Panc1 (cell line): ENCODE data around the gene STAT5A. TPM values are rescaled to one million over a fixed set of nuclear protein-coding genes. Genes with fewer than 3 reads are reported as not detected.

ENCODE experiments used
- ATAC-seq: fragments of 200-7000 bp; cut with Tn5 transposase; 2 replicates; pipeline ENCODE4 v1.9.1; 2020; ENCODE audit warnings: mild to moderate bottlenecking, moderate library complexity
- BruUV-seq: library from RNA; stranded (reverse); fragments of 400-500 nt; replicated peaks from 2 replicates; lab custom pipeline; 2021; lab: Mats Ljungman, UMichigan
- CTCF ChIA-PET: fragments of 300-600 bp; sonication (Branson Sonifier 250); formaldehyde crosslinking; loops from one replicate; lab custom pipeline; 2022; ENCODE audit warnings: antibody characterized with exemption; lab: Charles Lee
- POLR2A ChIA-PET: fragments of 300-600 bp; sonication (Branson Sonifier 250); formaldehyde crosslinking; loops from one replicate; lab custom pipeline; 2022; ENCODE audit warnings: antibody characterized with exemption; lab: Charles Lee
- DNase-seq: peaks from one replicate; pipeline ENCODE4 v3.0.0-alpha.2; 2010; ENCODE audit warnings: low read depth, low spot score
- H3K27ac ChIP-seq: 2 replicates; pipeline ENCODE4 v1.5.1; 2011; ENCODE audit warnings: mild to moderate bottlenecking, low read length, inconsistent platforms
- H3K27me3 ChIP-seq: fragments of 200-500 bp; sonication (Bioruptor generic); 2 replicates; pipeline ENCODE4 v1.6.0; 2014; ENCODE audit warnings: low read length, inconsistent platforms; ENCODE audit not compliant: control insufficient read depth, insufficient read depth
- H3K36me3 ChIP-seq: fragments of 200-500 bp; sonication (Bioruptor generic); 2 replicates; pipeline ENCODE4 v1.5.1; 2014; ENCODE audit warnings: inconsistent platforms, mild to moderate bottlenecking, low read length, moderate library complexity; ENCODE audit not compliant: control insufficient read depth, insufficient read depth
- H3K4me1 ChIP-seq: 2 replicates; pipeline ENCODE4 v1.5.1; 2011; ENCODE audit warnings: inconsistent platforms, mild to moderate bottlenecking, low read length, moderate library complexity; ENCODE audit not compliant: control insufficient read depth, insufficient read depth
- H3K4me3 ChIP-seq, 2 experiments: 2 replicates each; pipeline ENCODE4 v1.5.1; 2011 to 2012; ENCODE audit warnings: low read depth in 2 of 2, low read length in 2 of 2, mild to moderate bottlenecking in 2 of 2, inconsistent platforms in 1 of 2, moderate library complexity in 1 of 2
- H3K9me3 ChIP-seq: fragments of 200-500 bp; sonication (Bioruptor generic); 2 replicates; pipeline ENCODE4 v1.5.1; 2014; ENCODE audit warnings: low read depth, mild to moderate bottlenecking, inconsistent platforms, low read length, moderate library complexity; ENCODE audit not compliant: control insufficient read depth, insufficient read depth
- POLR2AphosphoS5 ChIP-seq: IDR thresholded peaks from 2 replicates; pipeline ENCODE4 v1.6.1; 2012; ENCODE audit warnings: mild to moderate bottlenecking, low read depth, low read length, moderate library complexity
- SIN3A ChIP-seq: IDR thresholded peaks from 2 replicates; pipeline ENCODE4 v1.6.1; 2012; ENCODE audit warnings: low read depth, mild to moderate bottlenecking, low read length, moderate library complexity, borderline replicate concordance; ENCODE audit not compliant: insufficient read depth
- TCF7L2 ChIP-seq: IDR thresholded peaks from 2 replicates; pipeline ENCODE4 v1.6.1; 2011; ENCODE audit warnings: mild to moderate bottlenecking, low read depth, low read length, inconsistent platforms
- in situ Hi-C: cut with HindIII; loops from 2 replicates; pipeline ENCODE4 v1.10.0; 2016; ENCODE audit warnings: low sequenced_read_pairs, low pct_unique_long_range_greater_than_20kb
- intact Hi-C: fragments of 100-400 bp; cut with micrococcal nuclease; formaldehyde crosslinking; loops from one replicate; pipeline ENCODE4 v1.10.0; 2022; ENCODE audit not compliant: unreplicated experiment
- total RNA-seq: library from RNA; stranded (reverse); gene quantifications from one replicate; pipeline ENCODE4 v1.2.1, GENCODE V29; 2021; ENCODE audit not compliant: unreplicated experiment
- TF ChIP-seq, protein P1 (sequence below): fragments of 450-650 bp; IDR thresholded peaks from 2 replicates; pipeline ENCODE4 v1.5.1; 2017; ENCODE audit warnings: mild to moderate bottlenecking
- TF ChIP-seq, protein P2 (sequence below), 2 experiments: IDR thresholded peaks; 2 replicates each; pipeline ENCODE4 v1.6.1; 2011 to 2012; ENCODE audit warnings: low read depth in 2 of 2, control low read depth in 1 of 2, low read length in 1 of 2, mild to moderate bottlenecking in 1 of 2, moderate library complexity in 1 of 2; ENCODE audit not compliant: insufficient read depth in 1 of 2

The STAT5A gene
- total RNA-seq, 1 experiment from 2014 or later = 26.7 TPM

DNA sequence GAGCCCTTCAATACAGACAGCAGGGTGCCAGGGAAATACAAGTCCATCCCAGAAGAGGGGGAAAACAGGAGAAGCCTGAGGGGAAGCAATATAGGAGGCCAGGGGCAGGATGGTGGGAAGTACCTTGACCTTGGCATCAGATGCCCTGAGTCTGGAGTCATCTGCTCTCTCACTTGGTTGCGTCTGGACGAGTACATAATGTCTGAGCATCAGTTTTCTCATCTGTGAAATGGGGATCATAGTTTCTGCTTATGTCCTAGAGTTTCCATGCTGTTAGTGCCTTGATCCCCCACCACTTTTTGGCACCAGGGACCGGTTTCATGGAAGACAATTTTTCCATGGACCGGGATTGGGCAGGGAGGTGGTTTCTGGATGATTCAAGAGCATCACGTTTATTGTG, 2.3 kb downstream of the STAT5A start:
- in situ Hi-C loops (no loop called here), intact Hi-C loops (no loop called here)
- POLR2A ChIA-PET = no interaction called here
- DNase-seq = no peak
- H3K9me3 ChIP-seq = no peaks in the 10 kb centered on the region
- H3K27me3 ChIP-seq = no peaks in the 10 kb centered on the region
- ATAC-seq = no peak
- peak overlapping the region; percentile 68 for H3K27ac ChIP-seq
- TSS peak; percentile 48 for BruUV-seq
- TF ChIP-seq, protein P1, sequence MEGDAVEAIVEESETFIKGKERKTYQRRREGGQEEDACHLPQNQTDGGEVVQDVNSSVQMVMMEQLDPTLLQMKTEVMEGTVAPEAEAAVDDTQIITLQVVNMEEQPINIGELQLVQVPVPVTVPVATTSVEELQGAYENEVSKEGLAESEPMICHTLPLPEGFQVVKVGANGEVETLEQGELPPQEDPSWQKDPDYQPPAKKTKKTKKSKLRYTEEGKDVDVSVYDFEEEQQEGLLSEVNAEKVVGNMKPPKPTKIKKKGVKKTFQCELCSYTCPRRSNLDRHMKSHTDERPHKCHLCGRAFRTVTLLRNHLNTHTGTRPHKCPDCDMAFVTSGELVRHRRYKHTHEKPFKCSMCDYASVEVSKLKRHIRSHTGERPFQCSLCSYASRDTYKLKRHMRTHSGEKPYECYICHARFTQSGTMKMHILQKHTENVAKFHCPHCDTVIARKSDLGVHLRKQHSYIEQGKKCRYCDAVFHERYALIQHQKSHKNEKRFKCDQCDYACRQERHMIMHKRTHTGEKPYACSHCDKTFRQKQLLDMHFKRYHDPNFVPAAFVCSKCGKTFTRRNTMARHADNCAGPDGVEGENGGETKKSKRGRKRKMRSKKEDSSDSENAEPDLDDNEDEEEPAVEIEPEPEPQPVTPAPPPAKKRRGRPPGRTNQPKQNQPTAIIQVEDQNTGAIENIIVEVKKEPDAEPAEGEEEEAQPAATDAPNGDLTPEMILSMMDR = no peak
- TF ChIP-seq SIN3A (no peak), POLR2AphosphoS5 (no peak), TCF7L2 (no peak)
- TF ChIP-seq, protein P2, sequence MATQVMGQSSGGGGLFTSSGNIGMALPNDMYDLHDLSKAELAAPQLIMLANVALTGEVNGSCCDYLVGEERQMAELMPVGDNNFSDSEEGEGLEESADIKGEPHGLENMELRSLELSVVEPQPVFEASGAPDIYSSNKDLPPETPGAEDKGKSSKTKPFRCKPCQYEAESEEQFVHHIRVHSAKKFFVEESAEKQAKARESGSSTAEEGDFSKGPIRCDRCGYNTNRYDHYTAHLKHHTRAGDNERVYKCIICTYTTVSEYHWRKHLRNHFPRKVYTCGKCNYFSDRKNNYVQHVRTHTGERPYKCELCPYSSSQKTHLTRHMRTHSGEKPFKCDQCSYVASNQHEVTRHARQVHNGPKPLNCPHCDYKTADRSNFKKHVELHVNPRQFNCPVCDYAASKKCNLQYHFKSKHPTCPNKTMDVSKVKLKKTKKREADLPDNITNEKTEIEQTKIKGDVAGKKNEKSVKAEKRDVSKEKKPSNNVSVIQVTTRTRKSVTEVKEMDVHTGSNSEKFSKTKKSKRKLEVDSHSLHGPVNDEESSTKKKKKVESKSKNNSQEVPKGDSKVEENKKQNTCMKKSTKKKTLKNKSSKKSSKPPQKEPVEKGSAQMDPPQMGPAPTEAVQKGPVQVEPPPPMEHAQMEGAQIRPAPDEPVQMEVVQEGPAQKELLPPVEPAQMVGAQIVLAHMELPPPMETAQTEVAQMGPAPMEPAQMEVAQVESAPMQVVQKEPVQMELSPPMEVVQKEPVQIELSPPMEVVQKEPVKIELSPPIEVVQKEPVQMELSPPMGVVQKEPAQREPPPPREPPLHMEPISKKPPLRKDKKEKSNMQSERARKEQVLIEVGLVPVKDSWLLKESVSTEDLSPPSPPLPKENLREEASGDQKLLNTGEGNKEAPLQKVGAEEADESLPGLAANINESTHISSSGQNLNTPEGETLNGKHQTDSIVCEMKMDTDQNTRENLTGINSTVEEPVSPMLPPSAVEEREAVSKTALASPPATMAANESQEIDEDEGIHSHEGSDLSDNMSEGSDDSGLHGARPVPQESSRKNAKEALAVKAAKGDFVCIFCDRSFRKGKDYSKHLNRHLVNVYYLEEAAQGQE (IDR thresholded peaks at IDR 0.05; ENCODE audit: insufficient read depth in 1 of 2, low read depth in 2 of 2, low read length in 1 of 2) = no peak
- H3K4me1 ChIP-seq = peaks cover 25% of the 10 kb centered on the region
- no peaks in the 10 kb centered on the region for H3K36me3 ChIP-seq
- CTCF ChIA-PET = no interaction called here
- no peak overlapping the region for H3K4me3 ChIP-seq

DNA sequence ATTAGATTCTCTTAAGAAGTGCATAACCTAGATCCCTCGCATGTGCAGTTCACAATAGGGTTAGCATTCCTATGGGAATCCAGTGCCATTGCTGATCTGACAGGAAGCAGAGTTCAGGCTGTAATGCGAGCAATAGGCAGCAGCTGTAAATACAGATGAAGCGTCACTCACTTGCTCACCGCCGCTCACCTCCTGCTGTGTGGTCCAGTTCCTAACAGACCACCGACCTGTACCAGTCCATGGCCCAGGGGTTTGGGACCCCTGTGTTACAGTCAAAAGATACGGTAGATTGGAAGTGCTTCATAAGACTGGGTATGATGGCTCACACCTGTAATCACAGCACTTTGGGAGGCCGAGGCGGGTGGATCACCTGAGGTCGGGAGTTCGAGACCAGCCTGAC, 2.8 kb downstream of the STAT5A start:
- H3K4me1 ChIP-seq = peaks cover 25% of the 10 kb centered on the region
- BruUV-seq = no TSS peak
- TF ChIP-seq TCF7L2 (no peak), POLR2AphosphoS5 (no peak), SIN3A (no peak)
- TF ChIP-seq, protein P1 = no peak
- TF ChIP-seq, protein P2 (IDR thresholded peaks at IDR 0.05; ENCODE audit: insufficient read depth in 1 of 2, low read depth in 2 of 2, low read length in 1 of 2) = no peak
- H3K27me3 ChIP-seq = no peaks in the 10 kb centered on the region
- in situ Hi-C loops (no loop called here), intact Hi-C loops (no loop called here)
- no peak overlapping the region for H3K27ac ChIP-seq
- DNase-seq (no peak), ATAC-seq (no peak)
- H3K36me3 ChIP-seq = no peaks in the 10 kb centered on the region
- no peak overlapping the region for H3K4me3 ChIP-seq
- POLR2A ChIA-PET = no interaction called here
- CTCF ChIA-PET = interaction anchor here (0.7 kb wide), 1 partner anchor 22 kb away, joined by 7 read pairs; no protein-coding TSS in a partner anchor
- no peaks in the 10 kb centered on the region for H3K9me3 ChIP-seq
